ENCODE measurements around the gene PDSS2. TPM values are rescaled to one million over a fixed set of nuclear protein-coding genes. Genes with fewer than 3 reads are reported as not detected.
"Not testable (repeated sequence)": the region's sequence is repeated elsewhere in the genome, so short reads cannot be mapped to it uniquely, and the experiment has no call there.

PDSS2 gene
- total and polyA plus RNA-seq, 11 donors: 7.2 to 24.4 (median 14.4) TPM

DNA sequence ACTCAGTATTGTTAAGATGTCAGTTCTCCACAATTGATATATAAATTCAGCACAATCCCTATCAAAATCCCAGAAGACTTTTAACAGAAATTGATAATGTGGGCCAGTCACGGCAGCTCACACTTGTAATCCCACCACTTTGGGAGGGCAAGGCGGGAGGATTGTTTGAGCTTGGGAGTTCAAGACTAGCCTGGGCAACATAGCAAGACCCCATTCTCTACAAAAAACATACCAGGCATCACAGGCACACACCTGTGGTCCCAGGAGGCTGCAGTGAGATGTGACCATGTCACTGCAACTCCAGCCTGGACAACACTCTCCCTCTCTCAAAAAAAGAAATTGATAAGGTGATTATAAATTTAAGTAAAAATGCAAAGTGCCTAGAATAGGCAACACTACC, 90.9 kb downstream of the PDSS2 start:
- H3K4me1 ChIP-seq: no peaks in the 10 kb centered on the region
- no peak overlapping the region for H3K4me3 ChIP-seq
- no peaks in the 10 kb centered on the region for H3K27me3 ChIP-seq
- DNase-seq: no peak
- 89 to 99% (median 97%) methylated on average over 2 of the region's 2 CpGs for WGBS, 4 donors
- no peak overlapping the region for H3K27ac ChIP-seq
- ATAC-seq: no peak
- H3K36me3 ChIP-seq: peaks cover 0 to under 1% (median 0%) of the 10 kb centered on the region in 9 donors
- TF ChIP-seq, protein P1, sequence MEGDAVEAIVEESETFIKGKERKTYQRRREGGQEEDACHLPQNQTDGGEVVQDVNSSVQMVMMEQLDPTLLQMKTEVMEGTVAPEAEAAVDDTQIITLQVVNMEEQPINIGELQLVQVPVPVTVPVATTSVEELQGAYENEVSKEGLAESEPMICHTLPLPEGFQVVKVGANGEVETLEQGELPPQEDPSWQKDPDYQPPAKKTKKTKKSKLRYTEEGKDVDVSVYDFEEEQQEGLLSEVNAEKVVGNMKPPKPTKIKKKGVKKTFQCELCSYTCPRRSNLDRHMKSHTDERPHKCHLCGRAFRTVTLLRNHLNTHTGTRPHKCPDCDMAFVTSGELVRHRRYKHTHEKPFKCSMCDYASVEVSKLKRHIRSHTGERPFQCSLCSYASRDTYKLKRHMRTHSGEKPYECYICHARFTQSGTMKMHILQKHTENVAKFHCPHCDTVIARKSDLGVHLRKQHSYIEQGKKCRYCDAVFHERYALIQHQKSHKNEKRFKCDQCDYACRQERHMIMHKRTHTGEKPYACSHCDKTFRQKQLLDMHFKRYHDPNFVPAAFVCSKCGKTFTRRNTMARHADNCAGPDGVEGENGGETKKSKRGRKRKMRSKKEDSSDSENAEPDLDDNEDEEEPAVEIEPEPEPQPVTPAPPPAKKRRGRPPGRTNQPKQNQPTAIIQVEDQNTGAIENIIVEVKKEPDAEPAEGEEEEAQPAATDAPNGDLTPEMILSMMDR (IDR thresholded peaks at IDR 0.05): no peak
- no peak for TF ChIP-seq POLR2A (IDR thresholded peaks at IDR 0.05)
- peaks cover 0 to under 1% (median 0%) of the 10 kb centered on the region in 12 donors for H3K9me3 ChIP-seq
- intact Hi-C loops (cut with DNase I): no loop called here

DNA sequence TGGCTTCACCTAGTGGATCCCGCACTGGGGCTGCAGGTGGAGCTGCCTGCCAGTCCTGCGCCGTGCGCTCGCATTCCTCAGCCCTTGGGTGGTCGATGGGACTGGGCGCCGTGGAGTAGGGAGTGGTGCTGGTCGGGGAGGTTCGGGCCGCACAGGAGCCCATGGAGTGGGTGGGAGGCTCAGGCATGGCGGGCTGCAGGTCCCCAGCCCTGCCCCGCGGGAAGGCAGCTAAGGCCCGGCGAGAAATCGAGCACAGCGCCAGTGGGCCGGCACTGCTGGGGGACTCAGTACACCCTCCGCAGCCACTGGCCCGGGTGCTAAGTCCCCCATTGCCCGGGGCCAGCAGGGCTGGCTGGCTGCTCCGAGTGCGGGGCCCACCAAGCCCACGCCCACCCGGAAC, 95.2 kb downstream of the PDSS2 start:
- intact Hi-C loops (cut with DNase I); H3K4me3 ChIP-seq: not testable (repeated sequence)
- 95 to 97% (median 95%) methylated on average over 11 to 23 of the region's 26 CpGs; no CpG with 5 or more reads in 1 of the 4 donors for WGBS, 4 donors

DNA sequence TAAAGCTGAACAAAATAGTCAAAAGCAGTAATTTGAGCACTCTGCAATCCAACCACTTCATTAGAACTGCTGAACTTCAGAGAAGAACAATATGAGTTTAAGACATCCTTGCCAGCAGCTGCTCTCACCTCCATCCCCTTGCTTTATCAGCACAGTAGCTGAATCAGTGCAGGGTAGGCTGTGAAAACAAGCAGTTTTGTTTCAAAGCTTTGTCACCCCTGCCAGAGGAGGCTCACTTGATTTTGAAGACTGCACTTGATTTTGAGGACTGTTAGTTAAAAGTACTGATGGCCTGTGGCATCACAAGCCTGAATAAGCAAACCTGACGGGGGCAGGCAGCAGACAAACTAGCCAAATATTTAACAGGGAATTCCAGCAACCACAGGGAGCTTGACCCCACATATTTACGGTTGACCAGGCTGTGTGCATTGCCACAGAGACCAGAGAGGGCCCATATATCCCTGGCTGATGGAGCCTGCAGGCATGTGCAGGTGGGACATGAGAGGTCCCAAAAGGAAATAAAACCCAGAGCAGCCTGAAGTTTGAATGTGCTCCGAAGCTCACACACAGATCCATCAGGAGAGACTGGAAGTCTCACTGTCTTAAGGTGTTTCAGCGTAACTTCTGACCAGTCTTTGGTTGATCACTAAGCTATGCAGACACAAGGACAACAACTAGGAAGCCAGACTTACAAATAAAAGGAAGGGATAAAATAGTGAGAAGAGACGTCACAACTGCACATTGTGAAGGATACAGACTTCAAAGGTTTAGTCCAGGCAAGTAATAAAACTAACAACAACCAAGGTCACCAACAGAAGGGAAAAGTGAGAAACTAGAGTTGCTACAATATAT, 97.4 kb downstream of the PDSS2 start:
- WGBS, 4 donors: 91 to 96% (median 95%) methylated on average over 5 of the region's 5 CpGs
- Histone ChIP-seq H3K36me3 (peaks cover 0 to 8% (median 0%) of the 10 kb centered on the region in 9 donors), H3K27ac (no peak overlapping the region), H3K4me1 (no peaks in the 10 kb centered on the region), H3K27me3 (no peaks in the 10 kb centered on the region), H3K9me3 (peaks cover 0 to 11% (median 0%) of the 10 kb centered on the region in 12 donors), H3K4me3 (no peak overlapping the region)
- DNase-seq (no peak), ATAC-seq (no peak)
- TF ChIP-seq, protein P1 (IDR thresholded peaks at IDR 0.05): no peak
- no peak for TF ChIP-seq POLR2A (IDR thresholded peaks at IDR 0.05)
- intact Hi-C loops (cut with DNase I): no loop called here

More for the DNA sequence above, 95.2 kb downstream of the PDSS2 start:
- not testable (repeated sequence) for H3K4me1 ChIP-seq, H3K27ac ChIP-seq, DNase-seq, H3K36me3 ChIP-seq, H3K27me3 ChIP-seq, ATAC-seq
- H3K9me3 ChIP-seq: peaks cover 0 to 11% (median 0%) of the 10 kb centered on the region in 12 donors

DNA sequence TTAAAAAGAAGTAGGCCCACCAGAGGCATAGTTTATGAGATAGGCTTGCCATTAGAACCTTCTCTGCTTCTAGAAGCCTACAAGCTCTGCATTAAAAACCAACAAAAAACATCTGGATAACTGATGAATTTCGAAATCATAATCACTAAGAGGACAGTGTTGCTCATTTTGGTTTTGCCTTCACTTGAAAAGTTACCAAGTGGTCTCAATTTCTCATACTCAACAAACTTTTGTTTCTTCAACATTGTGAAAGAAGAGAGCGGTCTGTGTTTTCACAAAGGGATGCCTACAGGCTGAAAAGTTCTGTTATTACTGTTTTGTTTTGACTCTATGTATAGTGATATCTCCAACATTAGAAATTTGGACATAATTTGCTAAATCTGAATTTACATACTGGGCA, 98.9 kb downstream of the PDSS2 start:
- peaks cover 0 to 5% (median 0%) of the 10 kb centered on the region in 12 donors for H3K4me1 ChIP-seq
- peaks cover 0 to 11% (median 0%) of the 10 kb centered on the region in 12 donors for H3K9me3 ChIP-seq
- intact Hi-C loops (cut with DNase I): no loop called here
- no peak overlapping the region for H3K4me3 ChIP-seq
- 86 to 95% (median 93%) methylated on average over 2 of the region's 2 CpGs for WGBS, 4 donors
- H3K27ac ChIP-seq: no peak overlapping the region
- no peak for DNase-seq
- no peak for TF ChIP-seq POLR2A (IDR thresholded peaks at IDR 0.05)
- TF ChIP-seq, protein P1 (IDR thresholded peaks at IDR 0.05): no peak
- H3K36me3 ChIP-seq: peaks cover 0 to 8% (median 0%) of the 10 kb centered on the region in 9 donors
- no peak for ATAC-seq
- no peaks in the 10 kb centered on the region for H3K27me3 ChIP-seq

Measured in heart left ventricle (tissue), 16 donors.